Neural progenitor cell (in vitro differentiated cells): ENCODE results near the gene HMG20A. TPM values are rescaled to one million over a fixed set of nuclear protein-coding genes. Genes with fewer than 3 reads are reported as not detected.

Source experiments
- DNase-seq: peaks from one replicate; pipeline ENCODE4 v3.0.0-alpha.2; 2016; ENCODE audit warnings: low spot score
- H2AFZ ChIP-seq: fragments of 200-600 bp; sonication (generic); replicated peaks from 2 replicates; pipeline ENCODE4 v1.6.1; 2016; ENCODE audit warnings: antibody characterized with exemption
- H3F3A ChIP-seq: fragments of 200-600 bp; sonication (generic); 2 replicates; pipeline ENCODE4 v1.6.1; 2016; ENCODE audit warnings: antibody characterized with exemption, low read depth
- H3K27ac ChIP-seq: fragments of 200-600 bp; sonication (generic); 2 replicates; pipeline ENCODE4 v1.5.1; 2016; ENCODE audit warnings: mild to moderate bottlenecking
- H3K27me3 ChIP-seq: fragments of 200-600 bp; sonication (generic); 2 replicates; pipeline ENCODE4 v1.6.1; 2016; ENCODE audit warnings: mild to moderate bottlenecking, moderate library complexity
- H3K36me3 ChIP-seq: fragments of 200-600 bp; sonication (generic); 2 replicates; pipeline ENCODE4 v1.5.1; 2016
- H3K4me1 ChIP-seq: fragments of 200-600 bp; sonication (generic); 2 replicates; pipeline ENCODE4 v1.6.1; 2016; ENCODE audit warnings: mixed run types
- H3K4me2 ChIP-seq: fragments of 200-600 bp; sonication (generic); 2 replicates; pipeline ENCODE4 v1.6.1; 2016
- H3K4me3 ChIP-seq: fragments of 200-600 bp; sonication (generic); 2 replicates; pipeline ENCODE4 v1.5.1; 2016
- H3K79me2 ChIP-seq: fragments of 200-600 bp; sonication (generic); 2 replicates; pipeline ENCODE4 v1.6.1; 2016; ENCODE audit warnings: low read depth
- H3K9ac ChIP-seq: fragments of 200-600 bp; sonication (generic); 2 replicates; pipeline ENCODE4 v1.6.1; 2016
- H3K9me3 ChIP-seq: fragments of 200-600 bp; sonication (generic); 2 replicates; pipeline ENCODE4 v1.5.1; 2016; ENCODE audit warnings: low read depth
- H4K20me1 ChIP-seq: fragments of 200-600 bp; sonication (generic); 2 replicates; pipeline ENCODE4 v1.6.1; 2016; ENCODE audit warnings: low read depth
- H3K27ac Mint-ChIP-seq: 3 replicates; pipeline ENCODE4 v1.8.0; 2021; ENCODE audit warnings: mixed read lengths
- H3K27me3 Mint-ChIP-seq: 2 replicates; pipeline ENCODE4 v1.8.0; 2022; ENCODE audit warnings: low read depth, mild to moderate bottlenecking, inconsistent platforms, moderate library complexity, mixed read lengths; ENCODE audit not compliant: insufficient read depth
- H3K36me3 Mint-ChIP-seq: 3 replicates; pipeline ENCODE4 v1.8.0; 2021; ENCODE audit warnings: mixed read lengths
- H3K4me1 Mint-ChIP-seq: 3 replicates; pipeline ENCODE4 v1.8.0; 2021; ENCODE audit warnings: mixed read lengths
- H3K4me3 Mint-ChIP-seq: 3 replicates; pipeline ENCODE4 v1.8.0; 2021; ENCODE audit warnings: mild to moderate bottlenecking, moderate library complexity, mixed read lengths
- H3K9me3 Mint-ChIP-seq: 3 replicates; pipeline ENCODE4 v1.8.0; 2020; ENCODE audit warnings: mixed read lengths
- EZH2 ChIP-seq: fragments of 200-600 bp; sonication (generic); IDR thresholded peaks from 2 replicates; pipeline ENCODE4 v1.6.1; 2017; ENCODE audit warnings: antibody characterized with exemption, mild to moderate bottlenecking, moderate library complexity
- EZH2phosphoT487 ChIP-seq: fragments of 200-600 bp; sonication (generic); IDR thresholded peaks from 2 replicates; pipeline ENCODE4 v1.6.1; 2017; ENCODE audit warnings: antibody characterized with exemption
- total RNA-seq: library from RNA; depleted of rRNA; stranded (reverse); fragments of >200 nt; gene quantifications from 2 replicates; pipeline ENCODE4 v1.2.3, GENCODE V29; 2015; ENCODE audit warnings: low replicate concordance
- TF ChIP-seq, protein P1 (sequence below): fragments of 200-600 bp; sonication (generic); IDR thresholded peaks from 2 replicates; pipeline ENCODE4 v1.5.1; 2017; ENCODE audit warnings: antibody characterized with exemption, mild to moderate bottlenecking

HMG20A gene
- total RNA-seq, 1 donor from 2014 or later: 75.6 TPM

DNA sequence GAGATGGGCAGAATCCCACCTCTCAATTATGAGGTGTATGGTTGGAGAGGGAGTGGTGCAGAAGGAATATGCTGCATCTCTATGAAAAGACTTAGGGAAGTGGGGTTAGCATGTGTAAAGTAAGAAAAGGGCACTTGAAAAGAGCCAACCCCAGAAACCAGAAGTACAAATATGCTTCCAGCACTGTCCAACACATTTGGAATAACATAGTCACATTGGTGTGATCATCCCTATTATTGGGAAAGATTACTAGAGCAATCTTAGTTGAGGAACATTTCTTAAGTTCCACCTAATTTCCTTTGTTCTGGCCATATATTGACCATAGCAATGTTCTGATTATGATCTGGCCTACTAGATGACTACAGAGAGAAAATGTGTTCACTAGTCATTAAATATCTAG is 34.3 kb downstream of the HMG20A start:
- no peaks in the 10 kb centered on the region for H3F3A ChIP-seq
- H3K27me3 Mint-ChIP-seq: no peaks in the 10 kb centered on the region
- no peak overlapping the region for H3K4me3 Mint-ChIP-seq
- H3K27me3 ChIP-seq: no peaks in the 10 kb centered on the region
- H3K4me1 Mint-ChIP-seq: peaks cover 11% of the 10 kb centered on the region
- H2AFZ ChIP-seq: no peak overlapping the region
- H3K79me2 ChIP-seq: peaks cover 12% of the 10 kb centered on the region
- no peak for DNase-seq
- no peak overlapping the region for H3K4me3 ChIP-seq
- no peak overlapping the region for H3K27ac ChIP-seq
- H3K27ac Mint-ChIP-seq: no peak overlapping the region
- peaks cover 18% of the 10 kb centered on the region for H3K36me3 Mint-ChIP-seq
- H3K4me2 ChIP-seq: no peak overlapping the region
- no peaks in the 10 kb centered on the region for H4K20me1 ChIP-seq
- no peaks in the 10 kb centered on the region for H3K4me1 ChIP-seq
- no peaks in the 10 kb centered on the region for H3K36me3 ChIP-seq
- H3K9me3 ChIP-seq: no peaks in the 10 kb centered on the region
- no peaks in the 10 kb centered on the region for H3K9me3 Mint-ChIP-seq
- no peak overlapping the region for H3K9ac ChIP-seq
- TF ChIP-seq EZH2 (no peak), EZH2phosphoT487 (no peak)
- TF ChIP-seq, protein P1, sequence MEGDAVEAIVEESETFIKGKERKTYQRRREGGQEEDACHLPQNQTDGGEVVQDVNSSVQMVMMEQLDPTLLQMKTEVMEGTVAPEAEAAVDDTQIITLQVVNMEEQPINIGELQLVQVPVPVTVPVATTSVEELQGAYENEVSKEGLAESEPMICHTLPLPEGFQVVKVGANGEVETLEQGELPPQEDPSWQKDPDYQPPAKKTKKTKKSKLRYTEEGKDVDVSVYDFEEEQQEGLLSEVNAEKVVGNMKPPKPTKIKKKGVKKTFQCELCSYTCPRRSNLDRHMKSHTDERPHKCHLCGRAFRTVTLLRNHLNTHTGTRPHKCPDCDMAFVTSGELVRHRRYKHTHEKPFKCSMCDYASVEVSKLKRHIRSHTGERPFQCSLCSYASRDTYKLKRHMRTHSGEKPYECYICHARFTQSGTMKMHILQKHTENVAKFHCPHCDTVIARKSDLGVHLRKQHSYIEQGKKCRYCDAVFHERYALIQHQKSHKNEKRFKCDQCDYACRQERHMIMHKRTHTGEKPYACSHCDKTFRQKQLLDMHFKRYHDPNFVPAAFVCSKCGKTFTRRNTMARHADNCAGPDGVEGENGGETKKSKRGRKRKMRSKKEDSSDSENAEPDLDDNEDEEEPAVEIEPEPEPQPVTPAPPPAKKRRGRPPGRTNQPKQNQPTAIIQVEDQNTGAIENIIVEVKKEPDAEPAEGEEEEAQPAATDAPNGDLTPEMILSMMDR: no peak

DNA sequence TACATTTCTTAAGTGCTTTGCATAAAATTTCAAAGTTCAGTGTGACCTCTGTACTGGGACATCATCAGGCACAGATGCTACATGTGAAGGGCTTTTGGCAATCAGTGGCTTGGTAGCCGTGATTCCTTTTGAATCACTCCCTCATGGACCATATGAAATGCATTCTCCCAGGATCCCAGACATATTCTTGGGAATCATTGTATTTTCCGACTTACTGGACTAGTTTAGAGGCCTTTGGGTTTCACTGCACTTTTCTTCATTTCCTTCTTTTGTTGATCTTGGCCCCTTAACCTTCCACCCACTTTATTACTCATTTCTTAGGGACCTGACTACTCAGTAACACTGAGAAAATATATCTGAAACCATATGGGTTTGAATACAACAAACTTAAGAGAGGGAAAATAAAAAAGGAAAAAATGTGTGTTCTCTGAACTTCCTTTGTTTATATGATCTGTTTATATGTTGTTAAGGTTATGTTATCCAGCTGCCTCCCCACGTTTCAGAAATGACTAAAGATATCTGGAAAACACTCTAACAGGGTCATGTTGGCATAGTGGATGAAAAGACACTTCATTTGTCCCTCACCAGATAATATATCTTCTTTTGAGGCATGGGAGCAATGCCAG is 35.1 kb downstream of the HMG20A start:
- no peak overlapping the region for H3K27ac ChIP-seq
- DNase-seq: no peak
- no peaks in the 10 kb centered on the region for H3F3A ChIP-seq
- no peaks in the 10 kb centered on the region for H3K27me3 Mint-ChIP-seq
- no peaks in the 10 kb centered on the region for H3K9me3 ChIP-seq
- no peaks in the 10 kb centered on the region for H3K4me1 ChIP-seq
- no peak overlapping the region for H3K4me3 Mint-ChIP-seq
- peaks cover 12% of the 10 kb centered on the region for H3K79me2 ChIP-seq
- H3K36me3 Mint-ChIP-seq: peaks cover 22% of the 10 kb centered on the region
- no peaks in the 10 kb centered on the region for H3K9me3 Mint-ChIP-seq
- TF ChIP-seq EZH2 (no peak), EZH2phosphoT487 (no peak)
- TF ChIP-seq, protein P1: no peak
- H3K4me3 ChIP-seq: no peak overlapping the region
- H3K36me3 ChIP-seq: no peaks in the 10 kb centered on the region
- H2AFZ ChIP-seq: no peak overlapping the region
- H3K27me3 ChIP-seq: no peaks in the 10 kb centered on the region
- H4K20me1 ChIP-seq: no peaks in the 10 kb centered on the region
- H3K4me1 Mint-ChIP-seq: peaks cover 11% of the 10 kb centered on the region
- no peak overlapping the region for H3K9ac ChIP-seq
- H3K4me2 ChIP-seq: no peak overlapping the region
- H3K27ac Mint-ChIP-seq: no peak overlapping the region

DNA sequence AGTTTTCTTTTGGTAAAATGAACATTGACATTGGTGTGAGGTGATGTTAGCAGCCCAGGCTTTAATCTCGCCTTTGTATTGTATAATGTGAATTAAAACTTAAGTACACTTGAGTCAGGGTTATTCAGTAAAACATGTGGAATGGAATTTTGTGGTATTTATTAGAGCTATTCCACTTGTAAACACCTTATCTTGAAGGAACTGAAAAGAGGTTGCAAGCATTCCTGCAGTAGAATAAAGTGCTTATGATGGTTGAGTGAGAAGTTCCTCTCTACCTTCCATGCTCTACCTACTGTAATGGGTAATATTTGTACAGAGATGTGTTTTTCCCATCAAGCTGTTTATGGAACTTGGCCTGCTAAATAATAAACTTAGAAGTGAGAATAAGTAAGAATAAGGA is 36.1 kb downstream of the HMG20A start:
- no peaks in the 10 kb centered on the region for H3K36me3 ChIP-seq
- no peak overlapping the region for H3K4me3 ChIP-seq
- H3K4me2 ChIP-seq: no peak overlapping the region
- no peaks in the 10 kb centered on the region for H3K27me3 ChIP-seq
- DNase-seq: no peak
- peaks cover 11% of the 10 kb centered on the region for H3K4me1 Mint-ChIP-seq
- H3K27ac Mint-ChIP-seq: no peak overlapping the region
- H3F3A ChIP-seq: no peaks in the 10 kb centered on the region
- H3K36me3 Mint-ChIP-seq: peaks cover 22% of the 10 kb centered on the region
- H3K27me3 Mint-ChIP-seq: no peaks in the 10 kb centered on the region
- TF ChIP-seq, protein P1: no peak
- TF ChIP-seq EZH2: no peak
- TF ChIP-seq EZH2phosphoT487: no peak
- no peaks in the 10 kb centered on the region for H3K4me1 ChIP-seq
- H3K4me3 Mint-ChIP-seq: no peak overlapping the region
- H4K20me1 ChIP-seq: no peaks in the 10 kb centered on the region
- no peak overlapping the region for H3K27ac ChIP-seq
- peaks cover 12% of the 10 kb centered on the region for H3K79me2 ChIP-seq
- H3K9me3 ChIP-seq: no peaks in the 10 kb centered on the region
- no peak overlapping the region for H2AFZ ChIP-seq
- H3K9me3 Mint-ChIP-seq: no peaks in the 10 kb centered on the region
- H3K9ac ChIP-seq: no peak overlapping the region
